ENCODE results near the gene BCAT1.
"Not testable (repeated sequence)": the region's sequence is repeated elsewhere in the genome, so short reads cannot be mapped to it uniquely, and the experiment has no call there.

The BCAT1 gene

DNA sequence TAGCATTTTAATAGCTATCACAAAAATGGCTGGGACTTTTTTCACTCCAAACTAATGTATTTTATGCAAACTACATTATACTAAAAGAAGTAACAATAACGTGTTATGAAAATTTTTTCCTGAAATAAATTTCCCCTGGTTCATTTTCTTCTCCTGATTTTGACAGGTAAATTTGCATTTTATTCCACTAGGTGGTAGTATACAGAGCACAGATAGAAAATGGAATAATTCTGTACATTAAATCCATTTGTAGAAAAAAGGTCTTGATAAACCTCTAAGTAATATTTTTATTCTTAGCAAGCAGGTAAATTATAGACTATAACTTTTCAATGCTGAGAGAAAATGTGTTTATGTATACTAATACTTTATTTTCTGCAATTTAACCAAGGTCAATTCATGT, 96.5 kb downstream of the BCAT1 start:
- DNase-seq, result no peak

GRCh38 chr12:24851883-24852282, 97.0 kb downstream of the BCAT1 start:
- not testable (repeated sequence) for DNase-seq

- DNase-seq, result no peak
These were observed 97.6 kb downstream of the BCAT1 start for GRCh38 chr12:24851341-24851740.

DNA sequence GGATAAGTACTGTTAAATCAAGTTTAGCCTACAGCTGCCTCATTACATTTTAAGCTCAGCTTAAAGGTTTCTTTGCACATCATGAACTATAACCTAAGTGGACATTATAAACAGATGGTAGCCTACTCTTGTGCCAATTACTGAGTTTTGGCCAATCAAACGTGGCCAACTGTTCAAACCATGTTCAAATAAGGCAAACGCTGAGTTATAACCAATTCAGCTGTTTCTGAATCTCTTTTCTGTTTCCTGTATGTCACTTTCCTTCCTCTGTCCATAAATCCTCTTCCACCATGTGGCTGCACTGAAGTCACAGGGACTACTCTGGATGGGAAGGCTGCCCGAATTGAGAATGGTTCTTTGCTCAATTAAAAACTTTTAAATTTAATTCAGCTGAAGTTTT, 98.4 kb downstream of the BCAT1 start:
- DNase-seq, result no peak

- DNase-seq, result no peak
These were observed 99.9 kb downstream of the BCAT1 start for GRCh38 chr12:24848941-24849477.

GRCh38 chr12:24846689-24847088, 102.2 kb downstream of the BCAT1 start:
- DNase-seq, result no peak

DNA sequence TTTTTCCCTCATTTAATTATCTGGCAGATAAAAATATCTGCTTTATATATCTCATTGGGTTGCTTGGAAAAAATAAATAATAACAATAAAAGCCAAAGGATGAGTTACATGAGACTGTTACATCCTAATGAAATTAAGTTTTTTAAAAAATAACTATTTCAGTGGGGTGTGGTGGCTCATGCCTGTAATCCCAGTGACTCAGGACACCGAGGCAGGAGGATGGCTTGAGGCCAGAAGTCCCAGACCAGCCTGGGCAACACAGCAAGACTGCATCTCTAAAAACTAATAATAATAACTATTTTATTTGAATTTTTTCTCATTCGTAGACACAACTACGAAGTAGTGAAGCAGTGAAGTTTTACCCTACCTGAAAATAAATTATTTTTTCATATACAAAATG, 103.3 kb downstream of the BCAT1 start:
- DNase-seq, result peak; percentile 45

GRCh38 chr12:24840046-24840800, 108.7 kb downstream of the BCAT1 start:
- no peak for DNase-seq

DNA sequence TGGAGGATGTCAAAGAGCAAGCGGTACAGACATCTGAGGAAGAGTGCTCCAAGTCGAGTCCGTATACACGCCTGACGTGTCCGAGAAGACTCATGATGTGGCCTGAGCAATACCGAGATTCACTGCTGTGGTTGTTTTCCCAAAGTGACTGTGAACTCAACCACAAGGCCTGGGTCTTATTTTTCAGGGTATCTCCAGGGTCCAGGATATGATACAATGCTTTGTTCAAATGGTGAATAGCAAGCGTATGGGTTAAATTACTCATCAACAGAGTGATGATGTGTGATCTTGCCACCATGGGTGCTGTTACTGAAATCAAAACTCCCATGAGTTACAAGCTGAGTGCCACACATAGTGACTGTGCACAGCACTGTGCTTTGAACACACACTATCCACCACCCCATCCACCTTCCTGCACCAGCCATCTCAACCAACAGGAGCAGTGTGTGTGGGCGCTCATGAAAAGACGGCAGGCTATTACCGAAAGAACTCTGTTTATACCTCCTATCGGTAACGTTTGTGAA, 109.6 kb downstream of the BCAT1 start:
- peak; percentile 85 for DNase-seq

GRCh38 chr12:24838531-24838950, 110.4 kb downstream of the BCAT1 start:
- DNase-seq, result peak; percentile 69

DNA sequence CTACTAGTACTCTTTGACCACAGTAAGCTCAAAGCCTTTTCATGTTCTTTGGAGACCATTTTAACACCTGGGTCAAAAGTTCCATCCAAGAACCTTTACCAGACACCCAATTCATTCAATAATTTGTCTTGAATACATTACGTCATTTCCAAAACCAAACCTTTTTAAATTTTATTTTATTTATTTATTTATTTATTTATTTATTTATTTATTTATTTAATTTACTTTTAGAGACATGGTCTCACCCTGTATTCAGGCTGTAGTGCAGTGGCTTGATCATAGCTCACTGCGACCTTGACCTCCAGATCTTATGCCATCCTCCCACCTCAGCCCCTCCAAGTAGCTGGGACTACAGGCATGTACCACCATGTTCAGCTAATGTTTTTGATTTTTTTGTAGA, 113.5 kb downstream of the BCAT1 start:
- DNase-seq, result no peak

DNA sequence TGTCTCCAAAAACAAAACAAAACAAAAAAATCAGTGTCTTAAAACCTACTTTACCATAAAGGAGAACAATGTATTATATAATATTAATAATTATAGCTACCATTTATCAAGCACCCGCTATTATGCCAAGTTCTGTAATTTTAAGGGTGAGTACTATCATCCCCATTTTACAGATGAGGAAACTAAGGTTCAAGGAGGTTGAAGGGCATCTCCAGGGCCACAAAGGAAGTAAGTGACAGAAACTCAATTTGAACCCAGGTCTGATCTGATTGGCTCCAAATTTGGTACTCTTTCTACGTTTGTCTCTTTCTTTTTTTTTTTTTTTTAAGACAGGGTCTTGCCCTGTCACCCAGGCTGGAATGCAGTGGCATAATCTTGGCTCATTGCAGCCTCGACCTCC, 115.4 kb downstream of the BCAT1 start:
- no peak for DNase-seq

GRCh38 chr12:24823808-24824515, 124.9 kb downstream of the BCAT1 start:
- DNase-seq, result no peak

GRCh38 chr12:24822121-24822899, 126.6 kb downstream of the BCAT1 start:
- peak; percentile 30 for DNase-seq

GRCh38 chr12:24821691-24822090, 127.2 kb downstream of the BCAT1 start:
- DNase-seq, result peak; percentile 21

GRCh38 chr12:24820872-24821271, 128.0 kb downstream of the BCAT1 start:
- no peak for DNase-seq

DNA sequence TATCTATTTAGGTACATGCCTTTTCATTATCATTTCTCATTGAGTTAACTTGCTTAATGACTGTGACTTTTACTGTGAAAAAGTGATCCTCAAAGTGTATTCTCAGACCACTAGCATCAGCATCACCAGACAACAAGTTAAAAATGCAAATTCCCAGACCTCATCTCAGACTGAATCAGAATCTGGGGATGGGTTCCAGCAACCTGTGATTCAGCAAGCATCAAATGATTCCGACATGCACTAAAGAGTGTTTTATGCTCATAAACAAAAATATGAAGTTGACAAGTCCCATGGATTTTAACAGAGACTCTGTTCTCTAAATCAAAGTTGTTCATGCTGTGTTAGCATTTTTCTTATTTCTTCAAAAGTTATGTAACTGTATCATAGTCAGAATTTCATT, 130.6 kb downstream of the BCAT1 start:
- no peak for DNase-seq

DNA sequence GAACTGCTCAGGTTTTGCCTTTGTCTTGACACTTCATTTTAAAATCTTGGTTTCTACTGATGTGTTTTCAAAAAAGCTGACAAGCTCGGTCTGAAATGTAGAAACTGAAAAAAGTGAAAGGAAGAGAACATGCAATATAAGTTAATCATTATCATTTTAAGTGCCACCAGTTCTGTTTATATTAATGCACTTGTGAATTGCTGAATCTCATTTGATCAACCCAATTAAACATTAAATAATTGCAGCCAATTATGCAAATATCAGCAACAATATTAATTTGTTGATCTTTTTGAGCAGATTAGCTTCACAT, 133.8 kb downstream of the BCAT1 start:
- DNase-seq, result no peak

DNA sequence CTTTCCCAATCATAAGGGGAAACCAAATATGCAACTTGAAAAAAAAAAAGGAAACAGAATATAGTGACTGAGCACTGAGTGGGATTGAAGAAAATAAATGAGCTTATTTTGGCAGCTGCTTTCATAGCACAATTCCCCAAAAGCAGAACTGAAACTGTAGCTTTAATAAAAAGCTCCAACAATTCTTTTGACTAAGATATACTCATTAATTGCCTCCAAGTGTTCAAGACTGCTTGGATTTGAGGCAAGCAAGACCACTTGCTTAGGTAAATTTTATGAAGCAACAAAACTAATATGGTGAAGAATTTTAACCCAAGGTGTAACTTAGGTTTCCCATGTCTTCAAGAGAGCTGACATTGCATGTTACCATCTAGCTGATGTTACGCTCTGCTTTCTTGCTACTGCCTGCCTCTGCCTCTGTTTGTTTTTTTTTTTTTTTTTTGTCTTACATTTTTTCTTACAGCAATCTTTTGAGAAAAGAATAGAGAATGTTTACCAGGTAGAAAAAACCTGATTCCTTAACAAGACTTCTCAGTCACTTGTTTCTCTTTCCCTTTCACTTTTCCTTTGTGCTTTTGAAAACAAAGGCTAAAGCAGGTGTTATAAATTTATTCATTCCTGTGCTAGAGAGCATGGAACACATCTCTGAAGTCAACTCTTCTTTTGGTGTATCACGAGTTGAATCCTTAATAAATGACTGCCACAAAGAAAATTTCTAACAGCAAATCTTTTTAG, 134.4 kb downstream of the BCAT1 start:
- no peak for DNase-seq

DNA sequence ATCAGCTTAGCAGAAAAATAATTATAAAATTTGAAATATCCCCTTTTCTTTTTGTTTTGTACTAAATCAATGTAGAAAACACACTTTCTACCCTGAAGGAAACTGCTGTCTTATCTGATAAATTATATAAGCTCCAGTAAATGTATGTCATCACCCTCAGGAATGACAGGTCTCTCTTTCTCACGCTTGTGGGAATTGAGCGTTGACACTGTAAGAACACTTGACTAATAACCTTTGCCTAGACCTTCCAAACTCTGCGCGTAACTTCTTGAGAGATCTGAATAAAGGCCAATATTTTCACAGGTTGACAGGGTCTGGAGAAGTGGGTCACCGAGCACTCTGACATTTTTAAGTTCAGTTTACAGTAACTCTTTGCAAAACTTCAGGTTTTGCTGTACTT, 138.5 kb downstream of the BCAT1 start:
- DNase-seq, result no peak

GRCh38 chr12:24809306-24809705, 139.6 kb downstream of the BCAT1 start:
- not testable (repeated sequence) for DNase-seq

GRCh38 chr12:24808651-24809050, 140.2 kb downstream of the BCAT1 start:
- DNase-seq, result no peak

All from fibroblast of skin of back (primary cell).